Liver (tissue), 9 donors: Measurements from ENCODE around the gene SHC4. TPM values are rescaled to one million over a fixed set of nuclear protein-coding genes. Genes with fewer than 3 reads are reported as not detected.

Experiments used
- DNase-seq: peaks from one replicate; pipeline ENCODE4 v3.0.0-alpha.2; 2017; ENCODE audit warnings: low spot score
- H3K27ac ChIP-seq, 2 donors: one replicate each; pipeline ENCODE4 v1.7.0; 2013; ENCODE audit warnings: inconsistent platforms in 2 of 2, low read length in 2 of 2, control low read depth in 1 of 2, low read depth in 1 of 2, mild to moderate bottlenecking in 1 of 2
- H3K27me3 ChIP-seq, 4 donors: one replicate each; pipeline versions ENCODE4 v1.6.1 to v1.7.0; 2013; ENCODE audit warnings: low read length in 3 of 4, inconsistent platforms in 1 of 4, mild to moderate bottlenecking in 1 of 4, moderate library complexity in 1 of 4; ENCODE audit not compliant: control insufficient read depth in 4 of 4, insufficient read depth in 4 of 4
- H3K36me3 ChIP-seq, 4 donors: one replicate each; pipeline versions ENCODE4 v1.6.1 to v1.7.0; 2013; ENCODE audit warnings: low read length in 3 of 4, mild to moderate bottlenecking in 3 of 4, low read depth in 1 of 4, moderate library complexity in 1 of 4; ENCODE audit not compliant: control insufficient read depth in 4 of 4, insufficient read depth in 3 of 4
- H3K4me1 ChIP-seq, 4 donors: one replicate each; pipeline versions ENCODE4 v1.6.1 to v1.7.0; 2013; ENCODE audit warnings: low read length in 3 of 4, mild to moderate bottlenecking in 3 of 4, moderate library complexity in 1 of 4; ENCODE audit not compliant: control insufficient read depth in 4 of 4, insufficient read depth in 4 of 4
- H3K4me3 ChIP-seq, 3 donors: one replicate each; pipeline versions ENCODE4 v1.6.1 to v1.7.0; 2013; ENCODE audit warnings: low read length in 3 of 3, control low read depth in 1 of 3, low read depth in 1 of 3, mild to moderate bottlenecking in 1 of 3
- H3K9ac ChIP-seq, 2 donors: one replicate each; pipeline ENCODE4 v1.7.0; 2013; ENCODE audit warnings: low read length in 2 of 2, mild to moderate bottlenecking in 2 of 2, moderate library complexity in 2 of 2, control low read depth in 1 of 2, low read depth in 1 of 2
- H3K9me3 ChIP-seq, 4 donors: one replicate each; pipeline versions ENCODE4 v1.6.1 to v1.7.0; 2013; ENCODE audit warnings: low read length in 3 of 4; ENCODE audit not compliant: control insufficient read depth in 4 of 4
- ATF3 ChIP-seq: IDR thresholded peaks from 2 replicates; pipeline ENCODE4 v1.6.1; 2016; ENCODE audit warnings: antibody characterized with exemption
- CTCF ChIP-seq: fragments of 150-350 bp; IDR thresholded peaks from 2 replicates; pipeline ENCODE4 v1.5.1; 2017; ENCODE audit warnings: improper control_type of control experiment, low read depth, low read length; ENCODE audit not compliant: missing input control
- EGR1 ChIP-seq, 2 donors: IDR thresholded peaks; 2 replicates each; pipeline ENCODE4 v1.6.1; 2016 to 2018; ENCODE audit warnings: antibody characterized with exemption in 2 of 2, low read depth in 2 of 2
- FOXA1 ChIP-seq: IDR thresholded peaks from 2 replicates; pipeline ENCODE4 v1.6.1; 2016; ENCODE audit warnings: antibody characterized with exemption
- JUND ChIP-seq, 2 donors: IDR thresholded peaks; 2 replicates each; pipeline ENCODE4 v1.6.1; 2016; ENCODE audit warnings: antibody characterized with exemption in 2 of 2
- MAX ChIP-seq: IDR thresholded peaks from 2 replicates; pipeline ENCODE4 v1.6.1; 2016; ENCODE audit warnings: antibody characterized with exemption
- REST ChIP-seq: IDR thresholded peaks from 2 replicates; pipeline ENCODE4 v1.6.1; 2016; ENCODE audit warnings: antibody characterized with exemption, mild to moderate bottlenecking
- RXRA ChIP-seq, 2 donors: IDR thresholded peaks; 2 replicates each; pipeline ENCODE4 v1.6.1; 2017 to 2018; ENCODE audit warnings: antibody characterized with exemption in 2 of 2, mild to moderate bottlenecking in 1 of 2
- YY1 ChIP-seq: IDR thresholded peaks from 2 replicates; pipeline ENCODE4 v1.6.1; 2016; ENCODE audit warnings: antibody characterized with exemption, mild to moderate bottlenecking
- WGBS: extraction: QIAGEN DNeasy Blood & Tissue Kit; methylation state at CpG from one replicate; pipeline ENCODE4 v1.1.7; 2013; 5-methylcytosine and 5-hydroxymethylcytosine counted together
- polyA plus RNA-seq, 2 donors: library from polyadenylated mRNA; stranded (reverse) in 1 of 2; unstranded in 1 of 2; fragments of 200-250 nt in 1 of 2; fragments of >200 nt in 1 of 2; fragmentation: Nextera tagmentation in 1 of 2; extraction: Ambion mirVana in 1 of 2; gene quantifications; one replicate each; pipeline versions ENCODE4 v1.2.1 to v1.2.3, GENCODE V29; 2013 to 2015
- total RNA-seq, 2 donors: library from RNA; depleted of rRNA; stranded (reverse); fragments of >200 nt; gene quantifications; one replicate each; pipeline ENCODE4 v1.2.3, GENCODE V29; 2014
- donor health status: healthy.
- donor health status: healthy.
- donor health status: healthy.
- donor health status: healthy.
- donor health status: healthy.

SHC4 gene
- total and polyA plus RNA-seq, 4 donors = under 0.01 to 0.19 (median 0.05) TPM

GRCh38 chr15:48929661-48930060 is 34.1 kb downstream of the SHC4 start:
- TF ChIP-seq EGR1 (IDR thresholded peaks at IDR 0.05; ENCODE audit: low read depth in 2 of 2) (no peak), YY1 (no peak), MAX (no peak), FOXA1 (no peak), CTCF (no peak), ATF3 (no peak), JUND (IDR thresholded peaks at IDR 0.05) (no peak)
- Histone ChIP-seq H3K4me3 (no peak overlapping the region), H3K36me3 (no peaks in the 10 kb centered on the region), H3K27ac (no peak overlapping the region), H3K9me3 (no peaks in the 10 kb centered on the region), H3K9ac (no peak overlapping the region), H3K4me1 (no peaks in the 10 kb centered on the region), H3K27me3 (no peaks in the 10 kb centered on the region)
- DNase-seq = no peak
- WGBS = 79% methylated on average over 3 of the region's 3 CpGs

GRCh38 chr15:48928877-48929538 is 34.7 kb downstream of the SHC4 start:
- DNase-seq = no peak
- no peak for TF ChIP-seq YY1
- TF ChIP-seq JUND (IDR thresholded peaks at IDR 0.05) = no peak
- TF ChIP-seq RXRA (IDR thresholded peaks at IDR 0.05) = no peak
- H3K9ac ChIP-seq = no peak overlapping the region
- no peaks in the 10 kb centered on the region for H3K4me1 ChIP-seq
- no peak overlapping the region for H3K4me3 ChIP-seq
- 91% methylated on average over 6 of the region's 6 CpGs for WGBS
- no peak overlapping the region for H3K27ac ChIP-seq
- H3K9me3 ChIP-seq = no peaks in the 10 kb centered on the region
- no peaks in the 10 kb centered on the region for H3K27me3 ChIP-seq
- H3K36me3 ChIP-seq = no peaks in the 10 kb centered on the region

- H3K36me3 ChIP-seq = no peaks in the 10 kb centered on the region
- H3K27ac ChIP-seq = no peak overlapping the region
- TF ChIP-seq RXRA (IDR thresholded peaks at IDR 0.05) (no peak), REST (no peak), CTCF (no peak)
- DNase-seq = no peak
- H3K4me3 ChIP-seq = no peak overlapping the region
- no peaks in the 10 kb centered on the region for H3K9me3 ChIP-seq
- H3K9ac ChIP-seq = no peak overlapping the region
- 73% methylated on average over 9 of the region's 9 CpGs for WGBS
- no peaks in the 10 kb centered on the region for H3K27me3 ChIP-seq
- H3K4me1 ChIP-seq = no peaks in the 10 kb centered on the region
These were observed 38.0 kb downstream of the SHC4 start for GRCh38 chr15:48925714-48926223.
